ENCODE results near the gene CDH9.

GRCh38 chr5:26833596-26833995 lies 204.8 kb downstream of the CDH9 start:
- TF ChIP-seq CTCF (IDR thresholded peaks at IDR 0.05; ENCODE audit: borderline replicate concordance, extremely low read depth, low read length, poor library complexity, severe bottlenecking) = no peak
- TF ChIP-seq EZH2 (IDR thresholded peaks at IDR 0.05; ENCODE audit: borderline replicate concordance, low read depth, low read length, severe bottlenecking) = no peak

All from DND-41 (cell line).